HepG2 (cell line): ENCODE data around the gene SLC5A6. TPM values are rescaled to one million over a fixed set of nuclear protein-coding genes. Genes with fewer than 3 reads are reported as not detected.

Experiments
- ATAC-seq: fragments of 200-7000 bp; cut with Tn5 transposase; 3 replicates; pipeline ENCODE4 v1.9.1; 2020; ENCODE audit warnings: mild to moderate bottlenecking, moderate library complexity
- BruUV-seq: library from RNA; stranded (reverse); fragments of 400-500 nt; replicated peaks from 2 replicates; lab custom pipeline; 2021; lab: Mats Ljungman, UMichigan
- CTCF ChIA-PET: fragments of 300-600 bp; formaldehyde crosslinking; extraction: SDS; loops from one replicate; lab custom pipeline; 2021; ENCODE audit warnings: low total read pairs, inconsistent platforms, low intra/inter-chr PET ratio; lab: Yijun Ruan, JAX
- POLR2A ChIA-PET: fragments of 350-600 bp; sonication (Branson Sonifier 250); formaldehyde crosslinking; loops from one replicate; lab custom pipeline; 2020; ENCODE audit warnings: antibody characterized with exemption, inconsistent platforms; lab: Yijun Ruan, JAX
- DNase-seq: peaks from one replicate; pipeline ENCODE4 v3.0.0-alpha.2; 2015; ENCODE audit warnings: low spot score
- FAIRE-seq: peaks from 3 replicates; lab custom pipeline; 2011; peaks lifted over from hg19 to GRCh38; lab: Jason Lieb, UNC
- H2AFZ ChIP-seq: one replicate; pipeline ENCODE4 v1.6.1; 2011; ENCODE audit warnings: low read length, inconsistent platforms
- H3K27ac ChIP-seq: fragments of 300-600 bp; 3 replicates; pipeline ENCODE4 v1.8.0; 2011; ENCODE audit warnings: mixed run types, mild to moderate bottlenecking, mixed read lengths, low read length, inconsistent platforms; ENCODE audit not compliant: insufficient read depth; ENCODE audit errors: extremely low read length
- H3K27me3 ChIP-seq, 2 experiments: fragments of 200-600 bp in 1 of 2; 2 replicates in 1 of 2; 3 replicates in 1 of 2; pipeline versions ENCODE4 v1.6.0 to v1.8.0; 2011; ENCODE audit warnings: low read length in 2 of 2, mild to moderate bottlenecking in 2 of 2, moderate library complexity in 2 of 2, inconsistent platforms in 1 of 2; ENCODE audit not compliant: insufficient read depth in 2 of 2, control insufficient read depth in 1 of 2
- H3K36me3 ChIP-seq, 2 experiments: fragments of 200-600 bp in 1 of 2; replicated peaks in 1 of 2; 2 replicates in 1 of 2; 3 replicates in 1 of 2; pipeline versions ENCODE4 v1.5.1 to v1.8.0; 2011; ENCODE audit warnings: low read length in 2 of 2, inconsistent platforms in 1 of 2; ENCODE audit not compliant: insufficient read depth in 2 of 2, control insufficient read depth in 1 of 2
- H3K4me1 ChIP-seq: 2 replicates; pipeline ENCODE4 v1.5.1; 2012; ENCODE audit warnings: low read length, inconsistent platforms; ENCODE audit not compliant: insufficient read depth
- H3K4me2 ChIP-seq: 2 replicates; pipeline ENCODE4 v1.6.0; 2011; ENCODE audit warnings: low read depth, low read length, inconsistent platforms
- H3K4me3 ChIP-seq, 3 experiments: fragments of 200-600 bp in 1 of 3; sonication (generic), shearing (Covaris generic) in 1 of 3; replicated peaks in 1 of 3; 2 replicates each; pipeline ENCODE4 v1.5.1; 2011 to 2016; ENCODE audit warnings: low read length in 3 of 3, inconsistent platforms in 2 of 3, low read depth in 2 of 3, mild to moderate bottlenecking in 2 of 3, control low read depth in 1 of 3, mixed read lengths in 1 of 3; ENCODE audit not compliant: insufficient read depth in 1 of 3
- H3K79me2 ChIP-seq: one replicate; pipeline ENCODE4 v1.6.1; 2011; ENCODE audit warnings: low read length, inconsistent platforms; ENCODE audit not compliant: insufficient read depth
- H3K9ac ChIP-seq: 2 replicates; pipeline ENCODE4 v1.6.0; 2011; ENCODE audit warnings: mild to moderate bottlenecking, low read depth, low read length, inconsistent platforms; ENCODE audit not compliant: insufficient read depth
- H3K9me3 ChIP-seq: 2 replicates; pipeline ENCODE4 v1.5.1; 2012; ENCODE audit warnings: mild to moderate bottlenecking, low read length
- H4K20me1 ChIP-seq: 2 replicates; pipeline ENCODE4 v1.6.0; 2011; ENCODE audit warnings: inconsistent platforms, mild to moderate bottlenecking, low read length, moderate library complexity; ENCODE audit not compliant: insufficient read depth
- ARNTL ChIP-seq: sonication (generic); formaldehyde crosslinking; IDR thresholded peaks from 2 replicates; pipeline ENCODE4 v1.4.0; 2020; ENCODE audit warnings: mild to moderate bottlenecking, missing genetic modification reagents
- ATF7-NPFF ChIP-seq: sonication (generic); formaldehyde crosslinking; IDR thresholded peaks from 2 replicates; pipeline ENCODE4 v1.8.1; 2023; ENCODE audit warnings: mild to moderate bottlenecking, low read depth, missing genetic modification reagents, moderate library complexity
- KAT2B ChIP-seq: fragments of 150-350 bp; IDR thresholded peaks from 2 replicates; pipeline ENCODE4 v1.6.1; 2014; ENCODE audit warnings: low read depth, low read length, borderline replicate concordance
- KLF16 ChIP-seq, 2 experiments: sonication (generic) in 1 of 2; formaldehyde crosslinking in 1 of 2; IDR thresholded peaks; 2 replicates each; pipeline versions ENCODE4 v1.6.1 to v1.8.0; 2016 to 2023; ENCODE audit warnings: missing genetic modification reagents in 2 of 2, missing compliant biosample characterization in 1 of 2
- MLX ChIP-seq: IDR thresholded peaks from 2 replicates; pipeline ENCODE4 v1.6.1; 2016
- NR2F1 ChIP-seq, 2 experiments: fragments of 450-650 bp in 1 of 2; formaldehyde crosslinking in 1 of 2; IDR thresholded peaks; 2 replicates each; pipeline versions ENCODE4 v1.5.0 to v1.6.1; 2016 to 2020; ENCODE audit warnings: mild to moderate bottlenecking in 1 of 2, missing compliant biosample characterization in 1 of 2, missing genetic modification reagents in 1 of 2, moderate library complexity in 1 of 2
- POGZ ChIP-seq: sonication (generic); formaldehyde crosslinking; IDR thresholded peaks from 2 replicates; pipeline ENCODE4 v1.4.0; 2020; ENCODE audit warnings: mild to moderate bottlenecking, missing genetic modification reagents
- SMAD1 ChIP-seq: sonication (generic); formaldehyde crosslinking; IDR thresholded peaks from 2 replicates; pipeline ENCODE4 v1.4.0; 2020; ENCODE audit warnings: missing genetic modification reagents, low read depth, mild to moderate bottlenecking, borderline replicate concordance
- SMAD9 ChIP-seq: sonication (generic); formaldehyde crosslinking; IDR thresholded peaks from 2 replicates; pipeline ENCODE4 v1.5.1; 2020; ENCODE audit warnings: mild to moderate bottlenecking, missing genetic modification reagents
- SSRP1 ChIP-seq: IDR thresholded peaks from 2 replicates; pipeline ENCODE4 v1.6.1; 2016; ENCODE audit warnings: control low read depth
- YEATS2 ChIP-seq: sonication (generic); formaldehyde crosslinking; IDR thresholded peaks from 2 replicates; pipeline ENCODE4 v1.4.0; 2020; ENCODE audit warnings: missing genetic modification reagents, borderline replicate concordance
- ZBTB38 ChIP-seq: sonication (generic); formaldehyde crosslinking; IDR thresholded peaks from 2 replicates; pipeline ENCODE4 v1.5.1; 2020; ENCODE audit warnings: mild to moderate bottlenecking, missing genetic modification reagents
- ZNF337 ChIP-seq: sonication (generic); formaldehyde crosslinking; IDR thresholded peaks from 2 replicates; pipeline ENCODE4 v1.5.1; 2020; ENCODE audit warnings: missing genetic modification reagents, low read depth, mild to moderate bottlenecking, borderline replicate concordance
- ZNF747 ChIP-seq: sonication (generic); formaldehyde crosslinking; IDR thresholded peaks from 2 replicates; pipeline ENCODE4 v1.8.1; 2023; ENCODE audit warnings: missing genetic modification reagents, mild to moderate bottlenecking, borderline replicate concordance
- WGBS: methylation state at CpG from one replicate; pipeline ENCODE4 v1.1.6; 2017; ENCODE audit warnings: low lambda C conversion rate; 5-methylcytosine and 5-hydroxymethylcytosine counted together
- in situ Hi-C: cut with HindIII; loops from 2 replicates; pipeline ENCODE4 v1.10.0; 2017; ENCODE audit warnings: low pct_unique_long_range_greater_than_20kb; ENCODE audit not compliant: extremely low pct_ligation_motif_present
- intact Hi-C: fragments of 100-400 bp; cut with micrococcal nuclease; formaldehyde crosslinking; loops from one replicate; pipeline ENCODE4 v1.10.0; 2022; ENCODE audit not compliant: unreplicated experiment
- polyA plus RNA-seq, 8 experiments: library from polyadenylated mRNA; depleted of rRNA in 3 of 8; stranded (reverse) in 7 of 8; unstranded in 1 of 8; fragments of >200 nt; fragmentation: Illumina TruSeq in 4 of 8; extraction: Trizol in 4 of 8; gene quantifications; 2 replicates each; pipeline versions ENCODE4 v1.2.1 to v1.2.3, GENCODE V29; 2011 to 2016; ENCODE audit warnings: low read depth in 4 of 8, missing spikeins in 1 of 8, mixed read lengths in 1 of 8; ENCODE audit not compliant: insufficient read depth in 1 of 8
- total RNA-seq, 5 experiments: library from RNA; depleted of rRNA; stranded (reverse); fragments of >200 nt; fragmentation: Illumina TruSeq; extraction: Trizol; gene quantifications; 2 replicates each; pipeline ENCODE4 v1.2.3, GENCODE V29; 2016; ENCODE audit warnings: low read depth in 1 of 5
- TF ChIP-seq, protein P1 (sequence below): sonication (generic); formaldehyde crosslinking; IDR thresholded peaks from 2 replicates; pipeline ENCODE4 v1.4.0; 2020; ENCODE audit warnings: missing genetic modification reagents, mild to moderate bottlenecking, borderline replicate concordance
- TF ChIP-seq, protein P2 (sequence below): sonication (generic); formaldehyde crosslinking; IDR thresholded peaks from 2 replicates; pipeline ENCODE4 v1.8.0; 2022; ENCODE audit warnings: missing genetic modification reagents, mild to moderate bottlenecking, moderate library complexity, borderline replicate concordance

The SLC5A6 gene
- total and polyA plus RNA-seq, 2 of the 13 experiments (the other 11 are each of a cell fraction or from before 2014, with no cell fraction given), result 135 to 417 TPM

GRCh38 chr2:27174638-27175037, 37.4 kb downstream of the SLC5A6 start (continued):
- TF ChIP-seq, protein P1, sequence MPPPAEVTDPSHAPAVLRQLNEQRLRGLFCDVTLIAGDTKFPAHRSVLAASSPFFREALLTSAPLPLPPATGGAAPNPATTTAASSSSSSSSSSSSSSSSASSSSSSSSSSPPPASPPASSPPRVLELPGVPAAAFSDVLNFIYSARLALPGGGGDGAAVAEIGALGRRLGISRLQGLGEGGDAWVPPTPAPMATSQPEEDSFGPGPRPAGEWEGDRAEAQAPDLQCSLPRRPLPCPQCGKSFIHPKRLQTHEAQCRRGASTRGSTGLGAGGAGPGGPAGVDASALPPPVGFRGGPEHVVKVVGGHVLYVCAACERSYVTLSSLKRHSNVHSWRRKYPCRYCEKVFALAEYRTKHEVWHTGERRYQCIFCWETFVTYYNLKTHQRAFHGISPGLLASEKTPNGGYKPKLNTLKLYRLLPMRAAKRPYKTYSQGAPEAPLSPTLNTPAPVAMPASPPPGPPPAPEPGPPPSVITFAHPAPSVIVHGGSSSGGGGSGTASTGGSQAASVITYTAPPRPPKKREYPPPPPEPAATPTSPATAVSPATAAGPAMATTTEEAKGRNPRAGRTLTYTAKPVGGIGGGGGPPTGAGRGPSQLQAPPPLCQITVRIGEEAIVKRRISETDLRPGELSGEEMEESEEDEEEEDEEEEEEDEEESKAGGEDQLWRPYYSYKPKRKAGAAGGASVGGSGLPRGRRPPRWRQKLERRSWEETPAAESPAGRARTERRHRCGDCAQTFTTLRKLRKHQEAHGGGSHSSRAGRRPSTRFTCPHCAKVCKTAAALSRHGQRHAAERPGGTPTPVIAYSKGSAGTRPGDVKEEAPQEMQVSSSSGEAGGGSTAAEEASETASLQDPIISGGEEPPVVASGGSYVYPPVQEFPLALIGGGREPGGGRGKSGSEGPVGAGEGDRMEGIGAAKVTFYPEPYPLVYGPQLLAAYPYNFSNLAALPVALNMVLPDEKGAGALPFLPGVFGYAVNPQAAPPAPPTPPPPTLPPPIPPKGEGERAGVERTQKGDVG (CRISPR knock-in tag), result peak; percentile 81; the same call in 1 of the 2 replicates
- TF ChIP-seq ATF7-NPFF (CRISPR knock-in tag), result no peak

DNA sequence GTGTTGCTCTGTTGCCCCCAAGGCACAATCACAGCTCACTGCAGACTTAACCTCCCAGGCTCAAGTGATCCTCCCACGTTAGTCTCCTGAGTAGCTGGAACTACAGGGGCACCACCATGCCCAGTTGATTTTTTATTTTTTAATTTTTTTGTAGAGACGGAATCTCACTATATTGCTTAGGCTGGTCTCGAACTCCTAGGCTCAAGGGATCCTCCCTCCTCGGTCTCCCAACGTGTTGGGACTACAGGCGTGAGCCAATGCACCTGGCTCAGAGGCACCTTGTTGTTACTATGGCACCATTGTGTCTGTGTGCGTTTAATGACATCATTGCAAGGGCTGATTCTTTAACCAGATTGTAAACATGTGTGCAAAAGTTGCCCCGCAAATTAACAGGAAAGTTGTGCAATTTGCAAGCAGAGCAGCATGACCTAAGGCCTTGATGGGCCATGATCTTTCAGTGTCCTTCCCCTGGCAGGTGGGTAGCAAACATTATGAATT, 40.7 kb downstream of the SLC5A6 start:
- Histone ChIP-seq H4K20me1 (no peaks in the 10 kb centered on the region), H3K4me2 (no peak overlapping the region), H3K9ac (peak overlapping the region; percentile 48; the same call in 1 of the 2 replicates), H3K4me3 (no peak overlapping the region), H3K9me3 (no peaks in the 10 kb centered on the region), H3K27ac (peak overlapping the region; percentile 71), H3K79me2 (no peaks in the 10 kb centered on the region), H3K27me3 (no peaks in the 10 kb centered on the region), H2AFZ (no peak overlapping the region), H3K4me1 (peaks cover 83% of the 10 kb centered on the region), H3K36me3 (no peaks in the 10 kb centered on the region; a peak in 1 of 5 replicates)
- FAIRE-seq (peak; percentile 58), DNase-seq (peak; percentile 93), ATAC-seq (peak; percentile 79)
- in situ Hi-C loops, result no loop called here
- intact Hi-C loops, result loop anchor here (2.0 kb wide), 1 partner anchor 19 kb away; no protein-coding TSS in a partner anchor
- POLR2A ChIA-PET, result interaction anchor here (0.6 to 1.8 kb wide), 3 partner anchors 12 to 78 kb away, joined by 3 to 6 read pairs (median 4); no protein-coding TSS in a partner anchor
- CTCF ChIA-PET, result no interaction called here
- WGBS, result 39% methylated on average over 8 of the region's 8 CpGs
- no TSS peak for BruUV-seq
- peak; percentile 63; the same call in 1 of the 2 replicates for TF ChIP-seq YEATS2 (CRISPR knock-in tag)
- peak; percentile 99 for TF ChIP-seq ZBTB38 (CRISPR knock-in tag)
- TF ChIP-seq ARNTL (CRISPR knock-in tag), result peak; percentile 95
- TF ChIP-seq SSRP1 (CRISPR knock-in tag), result peak; percentile 82
- TF ChIP-seq SMAD1 (CRISPR knock-in tag), result peak; percentile 39; the same call in 1 of the 2 replicates
- TF ChIP-seq ZNF747 (CRISPR knock-in tag), result no peak
- TF ChIP-seq KAT2B, result no peak
- peak in 1 of 2 experiments; percentile 99; a peak in 2 of 4 replicates for TF ChIP-seq KLF16 (CRISPR knock-in tag; IDR thresholded peaks at IDR 0.05)
- TF ChIP-seq SMAD9 (CRISPR knock-in tag), result 0 out of 2 replicates have a peak, but pooled peaks have one; percentile 33
- TF ChIP-seq POGZ (CRISPR knock-in tag), result peak; percentile 91
- no peak for TF ChIP-seq ZNF337 (CRISPR knock-in tag)
- peak; percentile 79 to 85 for TF ChIP-seq NR2F1 (CRISPR knock-in tag; IDR thresholded peaks at IDR 0.05)
- peak; percentile 93 for TF ChIP-seq MLX
- TF ChIP-seq, protein P2, sequence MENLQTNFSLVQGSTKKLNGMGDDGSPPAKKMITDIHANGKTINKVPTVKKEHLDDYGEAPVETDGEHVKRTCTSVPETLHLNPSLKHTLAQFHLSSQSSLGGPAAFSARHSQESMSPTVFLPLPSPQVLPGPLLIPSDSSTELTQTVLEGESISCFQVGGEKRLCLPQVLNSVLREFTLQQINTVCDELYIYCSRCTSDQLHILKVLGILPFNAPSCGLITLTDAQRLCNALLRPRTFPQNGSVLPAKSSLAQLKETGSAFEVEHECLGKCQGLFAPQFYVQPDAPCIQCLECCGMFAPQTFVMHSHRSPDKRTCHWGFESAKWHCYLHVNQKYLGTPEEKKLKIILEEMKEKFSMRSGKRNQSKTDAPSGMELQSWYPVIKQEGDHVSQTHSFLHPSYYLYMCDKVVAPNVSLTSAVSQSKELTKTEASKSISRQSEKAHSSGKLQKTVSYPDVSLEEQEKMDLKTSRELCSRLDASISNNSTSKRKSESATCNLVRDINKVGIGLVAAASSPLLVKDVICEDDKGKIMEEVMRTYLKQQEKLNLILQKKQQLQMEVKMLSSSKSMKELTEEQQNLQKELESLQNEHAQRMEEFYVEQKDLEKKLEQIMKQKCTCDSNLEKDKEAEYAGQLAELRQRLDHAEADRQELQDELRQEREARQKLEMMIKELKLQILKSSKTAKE (CRISPR knock-in tag), result peak; percentile 84
